GM21576 (cell line): ENCODE measurements around the gene RIF1.

Experiments
- ATAC-seq: cut with Tn5 transposase; IDR thresholded peaks from one replicate; pipeline ENCODE4 v1.9.1; 2021; ENCODE audit warnings: mild to moderate bottlenecking, moderate library complexity; ENCODE audit not compliant: unreplicated experiment

Gene RIF1

GRCh38 chr2:151498178-151498577 is 88.5 kb downstream of the RIF1 start:
- ATAC-seq, result no peak

- ATAC-seq, result no peak
These were observed 96.5 kb downstream of the RIF1 start for GRCh38 chr2:151506170-151506569.

GRCh38 chr2:151508519-151508918 is 98.8 kb downstream of the RIF1 start:
- ATAC-seq, result no peak

GRCh38 chr2:151518802-151519201 is 109.1 kb downstream of the RIF1 start:
- no peak for ATAC-seq

- no peak for ATAC-seq
These were observed 111.3 kb downstream of the RIF1 start for GRCh38 chr2:151520976-151521375.

GRCh38 chr2:151522556-151522955 is 112.9 kb downstream of the RIF1 start:
- ATAC-seq, result no peak

GRCh38 chr2:151523850-151524249 is 114.1 kb downstream of the RIF1 start:
- ATAC-seq, result no peak

GRCh38 chr2:151525821-151526373 is 116.2 kb downstream of the RIF1 start:
- no peak for ATAC-seq

GRCh38 chr2:151526572-151527090 is 116.9 kb downstream of the RIF1 start:
- no peak for ATAC-seq
